Gastroesophageal sphincter (tissue), 4 donors: ENCODE results near the gene TMEM229B. TPM values are rescaled to one million over a fixed set of nuclear protein-coding genes. Genes with fewer than 3 reads are reported as not detected.

Experiments used
- ATAC-seq: fragments of 150-250 bp; one replicate; pipeline ENCODE4 v1.9.1; 2016; ENCODE audit warnings: mild to moderate bottlenecking, moderate library complexity
- H3K27ac ChIP-seq, 4 donors: fragments of 200-600 bp; sonication (generic) in 3 of 4; 1 replicate in 3 of 4; 2 replicates in 1 of 4; pipeline ENCODE4 v1.5.1; 2016 to 2019
- H3K27me3 ChIP-seq: fragments of 200-600 bp; sonication (generic); one replicate; pipeline ENCODE4 v1.5.1; 2019
- H3K36me3 ChIP-seq, 2 donors: fragments of 200-600 bp; sonication (generic); one replicate each; pipeline ENCODE4 v1.5.1; 2019; ENCODE audit warnings: control low read depth in 1 of 2
- H3K4me1 ChIP-seq, 3 donors: fragments of 200-600 bp; sonication (generic); 1 replicate in 2 of 3; 2 replicates in 1 of 3; pipeline ENCODE4 v1.5.1; 2016 to 2019; ENCODE audit warnings: control low read depth in 2 of 3
- H3K4me3 ChIP-seq, 2 donors: fragments of 200-600 bp; sonication (generic); one replicate each; pipeline ENCODE4 v1.5.1; 2019; ENCODE audit warnings: mild to moderate bottlenecking in 1 of 2, moderate library complexity in 1 of 2
- H3K9me3 ChIP-seq, 3 donors: fragments of 200-600 bp; sonication (generic); one replicate each; pipeline ENCODE4 v1.5.1; 2017 to 2019; ENCODE audit warnings: control low read depth in 2 of 3
- EP300 ChIP-seq: sonication (generic); formaldehyde crosslinking; IDR thresholded peaks from one replicate; pipeline ENCODE4 v1.6.1; 2017; ENCODE audit warnings: antibody characterized with exemption, mild to moderate bottlenecking
- POLR2A ChIP-seq, 2 donors: fragments of 450-650 bp; IDR thresholded peaks; one replicate each; pipeline ENCODE4 v1.6.1; 2017; ENCODE audit warnings: antibody characterized with exemption in 2 of 2, mild to moderate bottlenecking in 2 of 2, moderate library complexity in 1 of 2
- POLR2AphosphoS5 ChIP-seq: sonication (generic); formaldehyde crosslinking; IDR thresholded peaks from one replicate; pipeline ENCODE4 v1.6.1; 2017; ENCODE audit warnings: antibody characterized with exemption
- WGBS, 2 donors: methylation state at CpG; one replicate each; pipeline ENCODE4 v1.1.5; 2018; ENCODE audit warnings: low coverage in 1 of 2; 5-methylcytosine and 5-hydroxymethylcytosine counted together
- total RNA-seq, 4 donors: library from RNA; depleted of rRNA; stranded (reverse); fragments of >200 nt; gene quantifications; one replicate each; pipeline ENCODE4 v1.1.0, GENCODE V29; 2016
- TF ChIP-seq, protein P1 (sequence below), 4 experiments: fragments of 200-600 bp in 2 of 4; fragments of 450-650 bp in 2 of 4; sonication (generic) in 1 of 4; IDR thresholded peaks; one replicate each; pipeline ENCODE4 v1.5.1; 2017 to 2019; ENCODE audit warnings: antibody characterized with exemption in 4 of 4, mild to moderate bottlenecking in 2 of 4, moderate library complexity in 2 of 4

Gene TMEM229B
- total RNA-seq, 4 donors from 2014 or later = 0.94 to 3.9 (median 2.5) TPM

GRCh38 chr14:67516676-67517075 is 28.2 kb upstream of the TMEM229B start:
- Histone ChIP-seq H3K36me3 (no peaks in the 10 kb centered on the region), H3K9me3 (no peaks in the 10 kb centered on the region), H3K4me1 (peaks cover 0 to 35% (median 5%) of the 10 kb centered on the region in 3 donors), H3K27me3 (peaks cover 19% of the 10 kb centered on the region), H3K27ac (no peak overlapping the region), H3K4me3 (no peak overlapping the region)
- WGBS, 2 donors = 58 to 69% methylated on average over 2 of the region's 2 CpGs
- TF ChIP-seq POLR2A (IDR thresholded peaks at IDR 0.05) (no peak), EP300 (no peak), POLR2AphosphoS5 (no peak)
- TF ChIP-seq, protein P1, sequence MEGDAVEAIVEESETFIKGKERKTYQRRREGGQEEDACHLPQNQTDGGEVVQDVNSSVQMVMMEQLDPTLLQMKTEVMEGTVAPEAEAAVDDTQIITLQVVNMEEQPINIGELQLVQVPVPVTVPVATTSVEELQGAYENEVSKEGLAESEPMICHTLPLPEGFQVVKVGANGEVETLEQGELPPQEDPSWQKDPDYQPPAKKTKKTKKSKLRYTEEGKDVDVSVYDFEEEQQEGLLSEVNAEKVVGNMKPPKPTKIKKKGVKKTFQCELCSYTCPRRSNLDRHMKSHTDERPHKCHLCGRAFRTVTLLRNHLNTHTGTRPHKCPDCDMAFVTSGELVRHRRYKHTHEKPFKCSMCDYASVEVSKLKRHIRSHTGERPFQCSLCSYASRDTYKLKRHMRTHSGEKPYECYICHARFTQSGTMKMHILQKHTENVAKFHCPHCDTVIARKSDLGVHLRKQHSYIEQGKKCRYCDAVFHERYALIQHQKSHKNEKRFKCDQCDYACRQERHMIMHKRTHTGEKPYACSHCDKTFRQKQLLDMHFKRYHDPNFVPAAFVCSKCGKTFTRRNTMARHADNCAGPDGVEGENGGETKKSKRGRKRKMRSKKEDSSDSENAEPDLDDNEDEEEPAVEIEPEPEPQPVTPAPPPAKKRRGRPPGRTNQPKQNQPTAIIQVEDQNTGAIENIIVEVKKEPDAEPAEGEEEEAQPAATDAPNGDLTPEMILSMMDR (IDR thresholded peaks at IDR 0.05) = no peak
- ATAC-seq = no peak

- TF ChIP-seq POLR2A (IDR thresholded peaks at IDR 0.05) (no peak), EP300 (no peak), POLR2AphosphoS5 (no peak)
- TF ChIP-seq, protein P1 (IDR thresholded peaks at IDR 0.05) = no peak
- no peaks in the 10 kb centered on the region for H3K36me3 ChIP-seq
- ATAC-seq = peak; percentile 30
- 92% methylated on average over 1 of the region's 45 CpGs; no CpG with 5 or more reads in 1 of the 2 donors for WGBS, 2 donors
- no peaks in the 10 kb centered on the region for H3K9me3 ChIP-seq
- H3K4me3 ChIP-seq = peak overlapping the region; percentile 86 to 97
- H3K27ac ChIP-seq = peak overlapping the region in 3 of 4 donors; percentile 70 to 83 (median 76)
- H3K27me3 ChIP-seq = peaks cover 12% of the 10 kb centered on the region
- peaks cover 0 to 35% (median 5%) of the 10 kb centered on the region in 3 donors for H3K4me1 ChIP-seq
Measured at GRCh38 chr14:67515386-67516079, 27.0 kb upstream of the TMEM229B start.

DNA sequence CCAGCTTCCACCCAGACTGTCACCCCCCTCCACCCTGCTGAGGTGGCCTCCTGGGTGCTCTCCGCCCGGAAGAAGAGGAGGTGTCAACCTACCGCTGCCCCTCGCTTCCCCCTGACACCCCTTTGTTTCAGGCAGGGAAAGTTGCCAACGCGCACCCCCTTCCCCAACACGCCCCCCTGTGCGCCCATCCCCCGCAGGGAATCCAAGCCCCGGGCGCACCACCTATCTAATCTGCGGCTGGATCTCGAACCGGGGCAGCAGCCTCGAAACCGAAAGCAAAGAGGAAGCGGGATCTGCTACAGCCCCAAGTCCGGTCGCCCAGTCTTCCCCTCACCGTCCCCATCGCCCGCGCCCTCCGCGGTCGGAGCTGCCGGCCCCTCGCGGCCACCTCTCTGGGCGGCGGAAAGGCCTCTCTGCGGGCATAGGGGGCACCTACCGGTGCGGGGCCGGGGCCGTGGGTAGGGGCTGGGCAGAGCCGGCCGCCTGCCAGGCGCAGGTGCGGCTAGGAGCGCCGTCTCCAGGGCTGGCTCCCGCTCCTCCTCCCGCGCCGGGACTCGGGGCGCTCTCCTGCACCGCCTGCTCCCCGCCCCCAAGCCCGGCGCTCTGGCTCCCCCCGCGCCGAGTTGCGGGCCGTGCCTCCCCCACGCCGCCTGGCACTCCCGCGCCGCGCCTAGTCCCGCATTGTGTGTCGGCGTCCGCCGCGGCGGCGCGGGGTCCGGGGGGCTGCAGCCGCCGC is 26.3 kb upstream of the TMEM229B start:
- no peaks in the 10 kb centered on the region for H3K36me3 ChIP-seq
- WGBS, 2 donors = 0% methylated on average over 3 of the region's 75 CpGs; no CpG with 5 or more reads in 1 of the 2 donors
- peak; percentile 69 for ATAC-seq

GRCh38 chr14:67514203-67514607 is 25.7 kb upstream of the TMEM229B start:
- TF ChIP-seq EP300 (no peak), POLR2AphosphoS5 (no peak), POLR2A (IDR thresholded peaks at IDR 0.05) (no peak)
- TF ChIP-seq, protein P1 (IDR thresholded peaks at IDR 0.05) = no peak
- WGBS, 2 donors = 14 to 26% methylated on average over 6 of the region's 9 CpGs
- Histone ChIP-seq H3K9me3 (no peaks in the 10 kb centered on the region), H3K36me3 (no peaks in the 10 kb centered on the region), H3K27me3 (peaks cover under 1% of the 10 kb centered on the region), H3K27ac (peak overlapping the region in 3 of 4 donors; percentile 70 to 83 (median 76)), H3K4me1 (peaks cover 0 to 35% (median 5%) of the 10 kb centered on the region in 3 donors), H3K4me3 (peak overlapping the region; percentile 86 to 97)
- ATAC-seq = no peak

More for the DNA sequence above, 26.3 kb upstream of the TMEM229B start:
- peak overlapping the region; percentile 86 to 97 for H3K4me3 ChIP-seq
- H3K4me1 ChIP-seq = peaks cover 0 to 35% (median 5%) of the 10 kb centered on the region in 3 donors
- no peak for TF ChIP-seq EP300
- TF ChIP-seq POLR2AphosphoS5 = no peak
- no peak for TF ChIP-seq POLR2A (IDR thresholded peaks at IDR 0.05)
- TF ChIP-seq, protein P1 (IDR thresholded peaks at IDR 0.05) = no peak
- H3K27me3 ChIP-seq = peaks cover 6% of the 10 kb centered on the region
- peak overlapping the region in 3 of 4 donors; percentile 70 to 83 (median 76) for H3K27ac ChIP-seq
- no peaks in the 10 kb centered on the region for H3K9me3 ChIP-seq
